K562 (cell line): Measurements from ENCODE around the gene DNAJB6.
"Not testable (repeated sequence)": the region's sequence is repeated elsewhere in the genome, so short reads cannot be mapped to it uniquely, and the experiment has no call there.

Experiments used
- BMI1 ChIP-seq: fragments of 150-350 bp; IDR thresholded peaks from 2 replicates; pipeline ENCODE4 v1.6.1; 2014; ENCODE audit warnings: low read length
- CTCF ChIP-seq, 3 experiments: IDR thresholded peaks in 2 of 3; conservative IDR thresholded peaks in 1 of 3; 2 replicates each; pipeline ENCODE4 v1.5.1; 2011 to 2012; ENCODE audit warnings: low read length in 3 of 3, mild to moderate bottlenecking in 3 of 3, control low read depth in 2 of 3, improper control_type of control experiment in 1 of 3, inconsistent platforms in 1 of 3, low read depth in 1 of 3, mixed read lengths in 1 of 3, moderate library complexity in 1 of 3; ENCODE audit not compliant: insufficient read depth in 2 of 3
- FOS ChIP-seq: IDR thresholded peaks from 3 replicates; pipeline ENCODE4 v1.6.1; 2011; ENCODE audit not compliant: insufficient read length; ENCODE audit errors: extremely low read depth
- GTF2F1 ChIP-seq: IDR thresholded peaks from 2 replicates; pipeline ENCODE4 v1.6.1; 2011; ENCODE audit warnings: low read depth, low read length, improper control_type of control experiment
- HES1 ChIP-seq: fragments of 450-650 bp; IDR thresholded peaks from 2 replicates; pipeline ENCODE4 v1.6.1; 2016; ENCODE audit warnings: low read depth, mild to moderate bottlenecking, moderate library complexity
- ILF3 ChIP-seq: fragments of 450-650 bp; IDR thresholded peaks from 2 replicates; pipeline ENCODE4 v1.6.1; 2018; ENCODE audit warnings: antibody characterized with exemption, mild to moderate bottlenecking, moderate library complexity, borderline replicate concordance
- MAX ChIP-seq: sonication (generic); formaldehyde crosslinking; IDR thresholded peaks from 2 replicates; pipeline ENCODE4 v1.9.0; 2022; ENCODE audit warnings: mild to moderate bottlenecking, missing genetic modification reagents
- ZNF551 ChIP-seq: fragments of 250-450 bp; sonication (Bioruptor Pico); IDR thresholded peaks from 2 replicates; pipeline ENCODE4 v1.5.0; 2021; ENCODE audit warnings: mild to moderate bottlenecking, moderate library complexity
- ZNF830 ChIP-seq: fragments of 250-450 bp; sonication (Bioruptor Pico); IDR thresholded peaks from 2 replicates; pipeline ENCODE4 v1.5.0; 2021; ENCODE audit warnings: mild to moderate bottlenecking

- TF ChIP-seq GTF2F1; FOS; MAX (CRISPR knock-in tag); CTCF (IDR thresholded peaks at IDR 0.05 in 2 of 3, conservative IDR thresholded peaks at IDR 0.05 in 1 of 3; ENCODE audit: insufficient read depth in 2 of 3, low read depth in 1 of 3, low read length in 3 of 3); ZNF830 (CRISPR knock-in tag); ILF3; HES1; ZNF551 (CRISPR knock-in tag); BMI1: not testable (repeated sequence)
Observed at GRCh38 chr7:157331049-157331448, 5.8 kb upstream of the DNAJB6 start.
